IMR-90 (cell line): ENCODE data around the gene SSPN.

Source experiments
- CEBPB ChIP-seq: IDR thresholded peaks from 2 replicates; pipeline ENCODE4 v1.6.1; 2012; ENCODE audit warnings: low read depth, low read length, improper control_type of control experiment
- CHD1 ChIP-seq: IDR thresholded peaks from 2 replicates; pipeline ENCODE4 v1.6.1; 2012; ENCODE audit warnings: low read depth, low read length, improper control_type of control experiment
- CTCF ChIP-seq: conservative IDR thresholded peaks from 2 replicates; pipeline ENCODE4 v1.5.1; 2012; ENCODE audit warnings: mild to moderate bottlenecking, low read depth, low read length, improper control_type of control experiment
- FOS ChIP-seq: fragments of 150-350 bp; IDR thresholded peaks from 2 replicates; pipeline ENCODE4 v1.6.1; 2016; ENCODE audit warnings: low read depth, low read length
- MAFK ChIP-seq: IDR thresholded peaks from 2 replicates; pipeline ENCODE4 v1.6.1; 2012; ENCODE audit warnings: low read depth, low read length, improper control_type of control experiment
- MXI1 ChIP-seq: IDR thresholded peaks from 2 replicates; pipeline ENCODE4 v1.6.1; 2012; ENCODE audit warnings: low read depth, mild to moderate bottlenecking, low read length, moderate library complexity, borderline replicate concordance
- POLR2A ChIP-seq: IDR thresholded peaks from 2 replicates; pipeline ENCODE4 v1.6.1; 2012; ENCODE audit warnings: mild to moderate bottlenecking, low read depth, low read length
- RAD21 ChIP-seq: IDR thresholded peaks from 2 replicates; pipeline ENCODE4 v1.6.1; 2012; ENCODE audit warnings: low read length, improper control_type of control experiment
- USF2 ChIP-seq: fragments of 150-350 bp; IDR thresholded peaks from 2 replicates; pipeline ENCODE4 v1.6.1; 2017; ENCODE audit warnings: mild to moderate bottlenecking, antibody characterized with exemption, low read length, low read depth

- TF ChIP-seq MXI1 = no peak
- TF ChIP-seq CEBPB = no peak
- TF ChIP-seq CTCF = no peak
- TF ChIP-seq POLR2A = no peak
- no peak for TF ChIP-seq MAFK
- TF ChIP-seq RAD21 = no peak
- no peak for TF ChIP-seq FOS
- TF ChIP-seq CHD1 = no peak
- TF ChIP-seq USF2 = no peak
Observed at GRCh38 chr12:26229910-26230309, 34.5 kb downstream of the SSPN start.
